SK-N-SH (cell line): ENCODE data around the gene TSHZ2. TPM values are rescaled to one million over a fixed set of nuclear protein-coding genes. Genes with fewer than 3 reads are reported as not detected.

ENCODE experiments used
- CTCF ChIA-PET: fragments of 300-600, 350-600 bp; formaldehyde crosslinking; extraction: SDS; loops from one replicate; lab custom pipeline; 2021; lab: Yijun Ruan, JAX
- POLR2A ChIA-PET: fragments of 350-600 bp; sonication (Branson Sonifier 250); formaldehyde crosslinking; extraction: SDS; loops from one replicate; lab custom pipeline; 2020; ENCODE audit warnings: antibody characterized with exemption, inconsistent platforms; lab: Yijun Ruan, JAX
- DNase-seq: peaks from one replicate; pipeline ENCODE4 v3.0.0; 2012
- H2AFZ ChIP-seq: fragments of 200-600 bp; sonication (generic); 2 replicates; pipeline ENCODE4 v1.8.1; 2016; ENCODE audit warnings: antibody characterized with exemption, mild to moderate bottlenecking, low read depth
- H3F3A ChIP-seq: fragments of 200-600 bp; sonication (generic); replicated peaks from 2 replicates; pipeline ENCODE3; 2016; ENCODE audit warnings: antibody characterized with exemption, mild to moderate bottlenecking; ENCODE audit not compliant: insufficient read depth
- H3K27ac ChIP-seq, 2 experiments: fragments of 200-500 bp in 1 of 2; fragments of 200-600 bp in 1 of 2; sonication (Bioruptor generic) in 1 of 2; sonication (generic), shearing (Covaris generic) in 1 of 2; 2 replicates each; pipeline versions ENCODE4 v1.5.1 to v1.6.1; 2014 to 2016; ENCODE audit warnings: low read depth in 2 of 2, inconsistent platforms in 1 of 2, low read length in 1 of 2, mild to moderate bottlenecking in 1 of 2, mixed read lengths in 1 of 2
- H3K27me3 ChIP-seq: fragments of 200-600 bp; sonication (generic), shearing (Covaris generic); 2 replicates; pipeline ENCODE4 v1.6.1; 2016; ENCODE audit warnings: mixed run types; ENCODE audit not compliant: insufficient read depth
- H3K36me3 ChIP-seq, 2 experiments: fragments of 200-500 bp in 1 of 2; fragments of 200-600 bp in 1 of 2; sonication (Bioruptor generic) in 1 of 2; sonication (generic) in 1 of 2; replicated peaks in 1 of 2; 2 replicates each; pipeline versions ENCODE3 to v1.5.1; 2014 to 2016; ENCODE audit warnings: low read length in 1 of 2, mild to moderate bottlenecking in 1 of 2; ENCODE audit not compliant: insufficient read depth in 2 of 2, control insufficient read depth in 1 of 2
- H3K4me1 ChIP-seq, 2 experiments: fragments of 200-500 bp in 1 of 2; fragments of 200-600 bp in 1 of 2; sonication (Bioruptor generic) in 1 of 2; sonication (generic), shearing (Covaris generic) in 1 of 2; 2 replicates each; pipeline versions ENCODE4 v1.5.1 to v1.6.1; 2014 to 2016; ENCODE audit warnings: low read depth in 1 of 2, low read length in 1 of 2, mixed run types in 1 of 2; ENCODE audit not compliant: insufficient read depth in 2 of 2, control insufficient read depth in 1 of 2
- H3K4me2 ChIP-seq: fragments of 200-600 bp; sonication (generic), shearing (Covaris generic); 2 replicates; pipeline ENCODE4 v1.6.1; 2017; ENCODE audit warnings: mixed run types
- H3K4me3 ChIP-seq, 2 experiments: fragments of 200-500 bp in 1 of 2; fragments of 200-600 bp in 1 of 2; sonication (Bioruptor generic) in 1 of 2; sonication (generic), shearing (Covaris generic) in 1 of 2; 2 replicates each; pipeline versions ENCODE4 v1.5.1 to v1.8.1; 2014 to 2016; ENCODE audit warnings: low read depth in 2 of 2, inconsistent platforms in 1 of 2, low read length in 1 of 2, mild to moderate bottlenecking in 1 of 2, mixed read lengths in 1 of 2, moderate library complexity in 1 of 2
- H3K79me2 ChIP-seq: fragments of 200-600 bp; sonication (generic); 2 replicates; pipeline ENCODE4 v1.8.1; 2017; ENCODE audit warnings: mild to moderate bottlenecking; ENCODE audit not compliant: insufficient read depth
- H3K9ac ChIP-seq: fragments of 200-600 bp; sonication (generic); 2 replicates; pipeline ENCODE4 v1.6.1; 2017; ENCODE audit warnings: mixed run types
- H3K9me2 ChIP-seq: fragments of 200-600 bp; sonication (generic); 2 replicates; pipeline ENCODE4 v1.6.1; 2017; ENCODE audit warnings: mixed run types
- H3K9me3 ChIP-seq: fragments of 200-600 bp; sonication (generic); 2 replicates; pipeline ENCODE4 v1.6.1; 2017; ENCODE audit warnings: mixed run types, mild to moderate bottlenecking, moderate library complexity
- H4K20me1 ChIP-seq: fragments of 200-600 bp; sonication (generic); 2 replicates; pipeline ENCODE4 v1.6.1; 2017; ENCODE audit warnings: mild to moderate bottlenecking, mixed run types; ENCODE audit not compliant: insufficient read depth
- CTCF ChIP-seq: fragments of 200-600 bp; sonication (generic); IDR thresholded peaks from 2 replicates; pipeline ENCODE4 v1.6.1; 2017; ENCODE audit warnings: antibody characterized with exemption, mild to moderate bottlenecking, moderate library complexity
- ELF1 ChIP-seq: IDR thresholded peaks from 2 replicates; pipeline ENCODE4 v1.4.0; 2012
- EP300 ChIP-seq, 2 experiments: IDR thresholded peaks; 2 replicates each; pipeline versions ENCODE4 v1.4.0 to v1.6.1; 2012; ENCODE audit warnings: borderline replicate concordance in 1 of 2, low read depth in 1 of 2, low read length in 1 of 2
- FOXJ3 ChIP-seq: sonication (generic); formaldehyde crosslinking; IDR thresholded peaks from 2 replicates; pipeline ENCODE4 v1.5.1; 2020; ENCODE audit warnings: mild to moderate bottlenecking, missing genetic modification reagents
- GATA2 ChIP-seq: sonication (generic); formaldehyde crosslinking; IDR thresholded peaks from 2 replicates; pipeline ENCODE4 v1.5.0; 2020; ENCODE audit warnings: mild to moderate bottlenecking, missing genetic modification reagents
- IRF3 ChIP-seq: fragments of 150-350 bp; IDR thresholded peaks from 2 replicates; pipeline ENCODE4 v1.6.1; 2016; ENCODE audit warnings: mild to moderate bottlenecking, low read depth, low read length
- MEF2A ChIP-seq: IDR thresholded peaks from 2 replicates; pipeline ENCODE4 v1.4.0; 2012; ENCODE audit warnings: low read depth, borderline replicate concordance
- NFIC ChIP-seq: IDR thresholded peaks from 2 replicates; pipeline ENCODE4 v1.4.0; 2012; ENCODE audit warnings: borderline replicate concordance
- NRF1 ChIP-seq: IDR thresholded peaks from 2 replicates; pipeline ENCODE4 v1.6.1; 2012; ENCODE audit warnings: low read depth, mild to moderate bottlenecking, low read length
- PBX3 ChIP-seq: IDR thresholded peaks from 2 replicates; pipeline ENCODE4; 2012
- RAD21 ChIP-seq: IDR thresholded peaks from 2 replicates; pipeline ENCODE4 v1.6.1; 2012; ENCODE audit warnings: mild to moderate bottlenecking, low read length
- RCOR1 ChIP-seq: fragments of 150-350 bp; IDR thresholded peaks from 2 replicates; pipeline ENCODE4 v1.6.1; 2017; ENCODE audit warnings: antibody characterized with exemption, low read length
- REST ChIP-seq: IDR thresholded peaks from 2 replicates; pipeline ENCODE4 v1.6.1; 2012; ENCODE audit warnings: mild to moderate bottlenecking, low read depth, low read length, moderate library complexity
- SMC3 ChIP-seq: IDR thresholded peaks from 2 replicates; pipeline ENCODE4 v1.6.1; 2012; ENCODE audit warnings: low read depth, low read length, improper control_type of control experiment
- TCF12 ChIP-seq: IDR thresholded peaks from 2 replicates; pipeline ENCODE4 v1.4.0; 2012
- USF2 ChIP-seq: fragments of 150-350 bp; IDR thresholded peaks from 2 replicates; pipeline ENCODE4 v1.6.1; 2017; ENCODE audit warnings: antibody characterized with exemption, low read length, low read depth, borderline replicate concordance
- ZBTB33 ChIP-seq: IDR thresholded peaks from 2 replicates; pipeline ENCODE4 v1.4.0; 2012; ENCODE audit warnings: low read depth, borderline replicate concordance
- WGBS: methylation state at CpG from one replicate; pipeline ENCODE4 v1.1.6; 2017; ENCODE audit warnings: low lambda C conversion rate; 5-methylcytosine and 5-hydroxymethylcytosine counted together
- polyA plus RNA-seq, 3 experiments: library from polyadenylated mRNA; depleted of rRNA; stranded (reverse); fragments of >200 nt; gene quantifications; 2 replicates each; pipeline ENCODE4 v1.2.3, GENCODE V29; 2012

TSHZ2 gene
- polyA plus RNA-seq, 1 of the 3 experiments (the other 2 are of a cell fraction), result 0.13 TPM

GRCh38 chr20:53284256-53284655 lies 312.1 kb downstream of the TSHZ2 start:
- H3K79me2 ChIP-seq, result no peaks in the 10 kb centered on the region
- no peak overlapping the region for H3K9ac ChIP-seq
- no peak for TF ChIP-seq USF2
- TF ChIP-seq ZBTB33, result no peak
- peak in 1 of 2 experiments; percentile 92; a peak in 2 of 4 replicates for TF ChIP-seq EP300 (IDR thresholded peaks at IDR 0.05; ENCODE audit: borderline replicate concordance in 1 of 2, low read depth in 1 of 2, low read length in 1 of 2)
- no peak for TF ChIP-seq CTCF
- no peak for TF ChIP-seq SMC3
- no peak for TF ChIP-seq NFIC
- no peak for TF ChIP-seq NRF1
- peak; percentile 54; the same call in 1 of the 2 replicates for TF ChIP-seq FOXJ3 (CRISPR knock-in tag)
- TF ChIP-seq PBX3, result peak; percentile 33; the same call in 1 of the 2 replicates
- TF ChIP-seq IRF3, result no peak
- TF ChIP-seq REST, result no peak
- peak; percentile 84 for TF ChIP-seq GATA2
- no peak for TF ChIP-seq RAD21
- 0 out of 2 replicates have a peak, but pooled peaks have one; percentile 10 for TF ChIP-seq TCF12
- TF ChIP-seq ELF1, result no peak
- peak; percentile 67 for TF ChIP-seq RCOR1
- TF ChIP-seq MEF2A, result no peak
- peaks cover 0 to 17% of the 10 kb centered on the region in 2 experiments; a peak in 2 of 4 replicates for H3K4me1 ChIP-seq
- no peaks in the 10 kb centered on the region for H3K9me2 ChIP-seq
- no peaks in the 10 kb centered on the region for H3K36me3 ChIP-seq
- H4K20me1 ChIP-seq, result no peaks in the 10 kb centered on the region
- no peaks in the 10 kb centered on the region for H3K9me3 ChIP-seq
- H2AFZ ChIP-seq, result no peak overlapping the region
- CTCF ChIA-PET, result interaction anchor here (0.6 to 1.7 kb wide), 7 partner anchors 15 to 971 kb away, joined by 3 to 5 read pairs (median 3); no protein-coding TSS in a partner anchor
- 13% methylated on average over 11 of the region's 11 CpGs for WGBS
- no peaks in the 10 kb centered on the region for H3F3A ChIP-seq
- peak overlapping the region; percentile 50; the same call in 1 of the 2 replicates for H3K4me2 ChIP-seq
- POLR2A ChIA-PET, result interaction anchor here (0.6 to 1.1 kb wide), 2 partner anchors 180 to 308 kb away, joined by 3 read pairs; no protein-coding TSS in a partner anchor
- peak overlapping the region in 1 of 2 experiments; percentile 33; a peak in 3 of 4 replicates for H3K4me3 ChIP-seq
- peaks cover 14% of the 10 kb centered on the region; the same call in 1 of the 2 replicates for H3K27me3 ChIP-seq
- H3K27ac ChIP-seq, result peak overlapping the region in 1 of 2 experiments; percentile 90; a peak in 2 of 4 replicates
- DNase-seq, result peak; percentile 27
